Measurements from ENCODE around the gene MSMO1.

The MSMO1 gene

DNA sequence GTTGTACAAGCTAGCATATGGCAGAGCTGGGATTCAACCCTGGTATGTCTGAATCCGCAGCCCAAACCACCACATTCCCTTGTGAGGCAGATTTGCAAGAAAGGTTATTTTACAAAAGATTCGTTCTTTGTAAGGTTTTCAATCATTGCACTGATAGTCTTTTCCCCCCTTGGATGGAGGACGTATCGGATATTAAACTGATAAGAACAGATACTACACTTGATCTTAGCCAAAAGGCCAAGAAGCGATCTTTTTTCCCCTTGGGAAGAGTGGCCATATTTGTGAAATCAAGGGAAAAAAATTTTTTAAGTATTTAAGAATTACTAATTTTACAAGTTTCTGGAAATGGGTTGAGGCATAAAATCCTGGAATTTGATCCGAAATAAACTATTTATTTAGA lies 34.4 kb upstream of the MSMO1 start:
- ChIA-PET POLR2A (interaction anchor here (0.6 kb wide), 1 partner anchor 50 kb away, joined by 7 read pairs; no protein-coding TSS in a partner anchor), CTCF (interaction anchor here (1.2 to 2.4 kb wide), 3 partner anchors 9 to 163 kb away, joined by 3 to 8 read pairs (median 4); no protein-coding TSS in a partner anchor)
- TF ChIP-seq, protein P1, sequence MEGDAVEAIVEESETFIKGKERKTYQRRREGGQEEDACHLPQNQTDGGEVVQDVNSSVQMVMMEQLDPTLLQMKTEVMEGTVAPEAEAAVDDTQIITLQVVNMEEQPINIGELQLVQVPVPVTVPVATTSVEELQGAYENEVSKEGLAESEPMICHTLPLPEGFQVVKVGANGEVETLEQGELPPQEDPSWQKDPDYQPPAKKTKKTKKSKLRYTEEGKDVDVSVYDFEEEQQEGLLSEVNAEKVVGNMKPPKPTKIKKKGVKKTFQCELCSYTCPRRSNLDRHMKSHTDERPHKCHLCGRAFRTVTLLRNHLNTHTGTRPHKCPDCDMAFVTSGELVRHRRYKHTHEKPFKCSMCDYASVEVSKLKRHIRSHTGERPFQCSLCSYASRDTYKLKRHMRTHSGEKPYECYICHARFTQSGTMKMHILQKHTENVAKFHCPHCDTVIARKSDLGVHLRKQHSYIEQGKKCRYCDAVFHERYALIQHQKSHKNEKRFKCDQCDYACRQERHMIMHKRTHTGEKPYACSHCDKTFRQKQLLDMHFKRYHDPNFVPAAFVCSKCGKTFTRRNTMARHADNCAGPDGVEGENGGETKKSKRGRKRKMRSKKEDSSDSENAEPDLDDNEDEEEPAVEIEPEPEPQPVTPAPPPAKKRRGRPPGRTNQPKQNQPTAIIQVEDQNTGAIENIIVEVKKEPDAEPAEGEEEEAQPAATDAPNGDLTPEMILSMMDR (IDR thresholded peaks at IDR 0.05; ENCODE audit: control extremely low read depth, extremely low read depth, low read depth, missing control alignments): no peak
- DNase-seq (ENCODE audit: extremely low spot score): no peak

DNA sequence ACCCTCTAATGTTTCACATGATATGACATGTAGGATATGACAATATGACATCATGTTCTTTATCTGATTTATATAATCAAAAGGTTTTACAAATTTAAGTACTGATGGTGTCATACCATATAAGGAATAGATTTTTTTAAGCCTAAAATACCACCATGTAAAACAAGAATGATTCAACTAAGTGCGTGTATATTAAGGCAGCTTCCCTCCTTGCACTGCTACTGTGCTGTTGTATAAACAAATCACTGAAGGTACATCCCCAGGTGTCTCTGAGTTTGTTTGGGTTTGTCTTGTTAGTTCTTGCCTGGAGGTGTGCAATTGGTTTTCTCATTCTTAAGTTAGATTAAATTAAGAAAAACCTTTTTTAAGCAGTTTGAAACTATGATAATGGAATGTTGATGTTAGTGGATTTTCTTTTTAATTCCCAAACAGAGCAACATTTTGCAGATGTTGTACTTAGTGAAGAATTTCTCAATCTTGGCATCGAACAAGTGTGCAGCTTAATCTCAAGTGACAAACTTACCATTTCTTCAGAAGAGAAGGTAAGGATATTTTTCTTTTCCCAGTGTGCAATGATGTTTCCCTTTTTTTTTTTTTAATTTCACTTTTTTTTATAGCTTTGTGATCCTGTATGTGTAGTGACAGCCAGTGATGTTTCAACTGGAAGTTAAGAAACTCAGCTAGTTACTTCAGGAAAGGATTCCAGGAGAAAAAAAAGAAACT lies 33.4 kb upstream of the MSMO1 start:
- DNase-seq (ENCODE audit: extremely low spot score): no peak
- TF ChIP-seq, protein P1 (IDR thresholded peaks at IDR 0.05; ENCODE audit: control extremely low read depth, extremely low read depth, low read depth, missing control alignments): no peak
- POLR2A ChIA-PET: no interaction called here
- CTCF ChIA-PET: interaction anchor here (2.1 to 2.4 kb wide), 2 partner anchors 11 to 164 kb away, joined by 8 read pairs; no protein-coding TSS in a partner anchor

DNA sequence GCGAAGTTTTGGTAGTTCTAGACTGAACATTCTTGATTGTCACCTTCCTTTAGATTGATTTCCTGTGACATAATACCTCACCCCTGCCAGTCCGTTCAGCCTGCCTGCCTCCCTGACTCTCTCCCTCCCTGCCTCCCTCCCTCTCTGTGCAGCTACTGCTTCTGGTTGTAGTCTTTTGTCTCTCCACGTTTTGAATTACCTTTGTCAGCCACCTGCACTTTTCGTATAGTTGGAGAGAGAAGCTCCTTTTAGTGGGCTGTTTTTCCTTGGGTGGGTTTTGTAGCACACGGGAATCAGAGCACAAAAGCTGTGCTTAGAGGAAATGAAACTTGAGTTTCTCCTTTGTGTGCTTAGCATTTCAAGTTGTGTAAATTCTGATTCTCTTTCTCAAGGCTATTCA lies 32.6 kb upstream of the MSMO1 start:
- TF ChIP-seq, protein P1 (IDR thresholded peaks at IDR 0.05; ENCODE audit: control extremely low read depth, extremely low read depth, low read depth, missing control alignments): no peak
- peak; percentile 25 for DNase-seq (ENCODE audit: extremely low spot score)
- ChIA-PET CTCF (interaction anchor here (2.1 kb wide), 1 partner anchor 11 kb away, joined by 8 read pairs; no protein-coding TSS in a partner anchor), POLR2A (no interaction called here)

DNA sequence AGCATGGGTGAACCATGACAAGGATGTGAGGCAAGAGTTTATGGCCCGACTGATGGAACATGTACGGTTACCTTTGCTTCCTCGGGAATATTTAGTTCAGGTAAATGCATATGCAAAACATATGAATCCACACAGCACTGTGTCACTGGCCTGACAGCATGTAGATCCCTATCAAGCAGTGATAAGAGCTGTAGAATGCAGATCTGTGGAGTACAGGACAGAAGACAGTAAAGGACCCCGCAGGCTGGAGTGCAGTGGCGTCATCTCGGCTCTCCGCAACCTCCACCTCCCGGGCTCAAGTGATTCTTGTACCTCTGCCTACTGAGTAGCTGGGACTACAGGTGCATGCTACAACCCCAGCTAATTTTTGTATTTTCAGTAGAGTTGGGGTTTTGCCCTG lies 29.8 kb upstream of the MSMO1 start:
- CTCF ChIA-PET: interaction anchor here (0.7 to 1.3 kb wide), 3 partner anchors 12 to 167 kb away, joined by 3 read pairs; no protein-coding TSS in a partner anchor
- POLR2A ChIA-PET: no interaction called here
- no peak for DNase-seq (ENCODE audit: extremely low spot score)
- TF ChIP-seq, protein P1 (IDR thresholded peaks at IDR 0.05; ENCODE audit: control extremely low read depth, extremely low read depth, low read depth, missing control alignments): no peak

DNA sequence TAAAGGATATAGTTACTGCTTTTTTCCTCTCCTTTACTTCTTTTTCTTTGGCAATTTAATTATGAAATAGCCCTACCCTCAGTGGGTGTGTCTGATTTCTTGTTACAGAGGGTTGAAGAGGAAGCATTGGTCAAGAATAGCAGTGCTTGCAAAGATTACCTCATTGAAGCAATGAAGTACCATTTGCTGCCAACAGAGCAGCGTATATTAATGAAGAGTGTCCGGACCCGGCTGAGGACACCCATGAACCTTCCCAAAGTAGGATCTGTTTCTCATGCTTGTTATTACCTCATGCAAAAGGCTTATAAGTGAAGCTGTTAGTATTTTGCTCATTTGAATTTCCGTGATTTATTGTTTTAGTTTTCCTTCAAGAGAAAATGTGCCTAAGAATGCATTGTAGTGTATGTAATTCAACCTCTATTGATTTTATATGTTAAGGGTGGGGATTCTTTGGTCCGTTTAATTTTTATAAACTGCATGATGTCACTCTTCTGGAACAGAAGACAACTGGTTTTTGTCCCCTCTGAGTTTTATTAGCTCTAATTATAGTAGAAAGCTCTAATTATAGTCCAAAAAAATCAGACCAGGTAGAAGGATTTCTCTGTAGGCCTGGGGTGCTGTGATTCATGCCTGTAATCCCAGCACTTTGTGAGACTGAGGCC lies 27.9 kb upstream of the MSMO1 start:
- no peak for DNase-seq (ENCODE audit: extremely low spot score)
- ChIA-PET POLR2A (no interaction called here), CTCF (interaction anchor here (1.1 to 1.6 kb wide), 4 partner anchors 10 to 169 kb away, joined by 3 to 7 read pairs (median 4); no protein-coding TSS in a partner anchor)
- TF ChIP-seq, protein P1 (IDR thresholded peaks at IDR 0.05; ENCODE audit: control extremely low read depth, extremely low read depth, low read depth, missing control alignments): no peak

DNA sequence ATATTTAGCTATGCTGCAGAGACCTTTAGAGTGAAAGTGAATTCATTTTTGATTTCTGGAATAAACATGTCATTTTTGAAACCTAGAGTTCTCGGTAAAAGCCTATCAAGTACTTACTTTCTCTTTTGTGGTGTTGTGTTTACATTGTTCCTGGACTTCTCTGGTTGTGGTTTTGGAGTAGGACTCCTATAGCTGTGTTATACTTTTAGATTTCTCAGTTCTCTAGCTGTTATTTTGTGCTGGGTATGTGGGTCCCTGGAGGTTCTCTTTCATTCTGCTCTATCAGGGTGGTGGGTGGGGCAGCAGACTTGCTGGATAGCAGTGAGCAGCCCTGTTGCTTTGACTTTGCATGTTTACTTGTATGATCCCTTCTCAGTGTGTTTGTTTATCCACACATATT lies 25.6 kb upstream of the MSMO1 start:
- ChIA-PET CTCF (interaction anchor here (1.0 to 1.2 kb wide), 2 partner anchors 9 kb away, joined by 3 to 5 read pairs; no protein-coding TSS in a partner anchor), POLR2A (no interaction called here)
- TF ChIP-seq, protein P1 (IDR thresholded peaks at IDR 0.05; ENCODE audit: control extremely low read depth, extremely low read depth, low read depth, missing control alignments): no peak
- DNase-seq (ENCODE audit: extremely low spot score): peak; percentile 37

All from GM10248 (cell line).